H9 (cell line): Measurements from ENCODE around the gene RBFOX1. TPM values are rescaled to one million over a fixed set of nuclear protein-coding genes. Genes with fewer than 3 reads are reported as not detected.

ENCODE experiments used
- DNase-seq: peaks from one replicate; pipeline ENCODE4 v3.0.0-alpha.2; 2017
- H2AFZ ChIP-seq: one replicate; pipeline ENCODE4 v1.6.1; 2013; ENCODE audit warnings: mild to moderate bottlenecking, low read length, control low read depth, moderate library complexity
- H2AK5ac ChIP-seq: 2 replicates; pipeline ENCODE4 v1.6.1; 2013; ENCODE audit warnings: low read length, control low read depth, mixed read lengths; ENCODE audit not compliant: insufficient read length
- H2BK120ac ChIP-seq: one replicate; pipeline ENCODE4 v1.6.1; 2013; ENCODE audit warnings: low read depth, mild to moderate bottlenecking, low read length, control low read depth, inconsistent platforms; ENCODE audit not compliant: poor library complexity, severe bottlenecking
- H2BK12ac ChIP-seq: 2 replicates; pipeline ENCODE4 v1.6.1; 2013; ENCODE audit warnings: low read length, control low read depth, mixed read lengths, low read depth; ENCODE audit not compliant: insufficient read length
- H2BK15ac ChIP-seq: 2 replicates; pipeline ENCODE4 v1.6.1; 2013; ENCODE audit warnings: low read depth, low read length, control low read depth
- H2BK20ac ChIP-seq: one replicate; pipeline ENCODE4 v1.6.1; 2013; ENCODE audit warnings: low read depth, mild to moderate bottlenecking, low read length, control low read depth, inconsistent platforms; ENCODE audit not compliant: poor library complexity, severe bottlenecking
- H2BK5ac ChIP-seq: 2 replicates; pipeline ENCODE4 v1.6.1; 2013; ENCODE audit warnings: low read length, control low read depth, mixed read lengths; ENCODE audit not compliant: insufficient read length
- H3K14ac ChIP-seq: 2 replicates; pipeline ENCODE4 v1.6.1; 2013; ENCODE audit warnings: low read length, control low read depth; ENCODE audit not compliant: insufficient read depth
- H3K18ac ChIP-seq: 2 replicates; pipeline ENCODE4 v1.6.1; 2013; ENCODE audit warnings: low read depth, mild to moderate bottlenecking, mixed read lengths, low read length, control low read depth; ENCODE audit not compliant: insufficient read length
- H3K23ac ChIP-seq: 2 replicates; pipeline ENCODE4 v1.6.1; 2013; ENCODE audit warnings: low read length, control low read depth, mixed read lengths, low read depth; ENCODE audit not compliant: insufficient read length
- H3K23me2 ChIP-seq: 2 replicates; pipeline ENCODE4 v1.6.1; 2013; ENCODE audit warnings: low read depth, mild to moderate bottlenecking, mixed read lengths, low read length, control low read depth; ENCODE audit not compliant: insufficient read length, poor library complexity, severe bottlenecking
- H3K27ac ChIP-seq: 2 replicates; pipeline ENCODE4 v1.5.1; 2013; ENCODE audit warnings: low read length, control low read depth, mixed read lengths, low read depth; ENCODE audit not compliant: insufficient read length
- H3K27me3 ChIP-seq: 2 replicates; pipeline ENCODE4 v1.6.1; 2013; ENCODE audit warnings: low read length, control low read depth, inconsistent platforms; ENCODE audit not compliant: insufficient read depth
- H3K4ac ChIP-seq: 2 replicates; pipeline ENCODE4 v1.6.1; 2013; ENCODE audit warnings: low read depth, mild to moderate bottlenecking, control low read depth, inconsistent platforms, low read length, moderate library complexity
- H3K4me1 ChIP-seq: 2 replicates; pipeline ENCODE4 v1.6.1; 2013; ENCODE audit warnings: low read length, control low read depth, inconsistent platforms; ENCODE audit not compliant: insufficient read depth
- H3K4me2 ChIP-seq: 2 replicates; pipeline ENCODE4 v1.6.1; 2013; ENCODE audit warnings: low read length, control low read depth, mixed read lengths; ENCODE audit not compliant: insufficient read length, insufficient read depth
- H3K56ac ChIP-seq: 2 replicates; pipeline ENCODE4 v1.6.1; 2013; ENCODE audit warnings: low read depth, mild to moderate bottlenecking, mixed read lengths, low read length, control low read depth; ENCODE audit not compliant: insufficient read length
- H3K79me1 ChIP-seq: 2 replicates; pipeline ENCODE4 v1.6.1; 2013; ENCODE audit warnings: low read depth, mild to moderate bottlenecking, moderate library complexity, low read length, control low read depth, inconsistent platforms; ENCODE audit not compliant: insufficient read depth, poor library complexity, severe bottlenecking
- H3K79me2 ChIP-seq: 2 replicates; pipeline ENCODE4 v1.6.1; 2013; ENCODE audit warnings: low read length, control low read depth, inconsistent platforms; ENCODE audit not compliant: insufficient read depth
- H3K9ac ChIP-seq: 2 replicates; pipeline ENCODE4 v1.6.1; 2013; ENCODE audit warnings: low read length, control low read depth, mixed read lengths; ENCODE audit not compliant: insufficient read length; ENCODE audit errors: extremely low read depth
- H3K9me3 ChIP-seq: one replicate; pipeline ENCODE4 v1.6.1; 2013; ENCODE audit warnings: low read depth, low read length, inconsistent platforms; ENCODE audit not compliant: control insufficient read depth
- H3T11ph ChIP-seq: one replicate; pipeline ENCODE4 v1.6.1; 2013; ENCODE audit warnings: mild to moderate bottlenecking, low read length, control low read depth, inconsistent platforms
- H4K20me1 ChIP-seq: one replicate; pipeline ENCODE4 v1.6.1; 2013; ENCODE audit not compliant: control insufficient read depth, insufficient read length, insufficient read depth
- H4K5ac ChIP-seq: 2 replicates; pipeline ENCODE4 v1.6.1; 2013; ENCODE audit warnings: low read depth, mild to moderate bottlenecking, mixed read lengths, low read length, control low read depth; ENCODE audit not compliant: insufficient read length
- H4K8ac ChIP-seq: replicated peaks from 2 replicates; pipeline ENCODE4 v1.6.1; 2013; ENCODE audit warnings: low read length, control low read depth, mixed read lengths, low read depth; ENCODE audit not compliant: insufficient read length
- H4K91ac ChIP-seq: 2 replicates; pipeline ENCODE4 v1.6.1; 2013; ENCODE audit warnings: low read depth, mild to moderate bottlenecking, moderate library complexity, mixed read lengths, low read length, control low read depth; ENCODE audit not compliant: insufficient read length
- H3K27ac Mint-ChIP-seq, 3 experiments: 2 replicates in 2 of 3; 3 replicates in 1 of 3; pipeline ENCODE4 v1.8.0; 2020 to 2021; ENCODE audit warnings: mixed read lengths in 3 of 3, mild to moderate bottlenecking in 1 of 3, moderate library complexity in 1 of 3
- H3K27me3 Mint-ChIP-seq: 2 replicates; pipeline ENCODE4 v1.8.0; 2021; ENCODE audit warnings: low read depth, mild to moderate bottlenecking, moderate library complexity, mixed read lengths
- H3K36me3 Mint-ChIP-seq, 3 experiments: 2 replicates in 2 of 3; 3 replicates in 1 of 3; pipeline ENCODE4 v1.8.0; 2020 to 2021; ENCODE audit warnings: low read depth in 3 of 3, mixed read lengths in 3 of 3; ENCODE audit not compliant: insufficient read depth in 1 of 3
- H3K4me1 Mint-ChIP-seq, 2 experiments: 2 replicates each; pipeline ENCODE4 v1.8.0; 2020; ENCODE audit warnings: mixed read lengths in 2 of 2
- H3K4me3 Mint-ChIP-seq, 2 experiments: 2 replicates in 1 of 2; 3 replicates in 1 of 2; pipeline ENCODE4 v1.8.0; 2020 to 2021; ENCODE audit warnings: mild to moderate bottlenecking in 2 of 2, mixed read lengths in 2 of 2, moderate library complexity in 1 of 2
- H3K9me3 Mint-ChIP-seq, 2 experiments: 2 replicates in 1 of 2; 3 replicates in 1 of 2; pipeline ENCODE4 v1.8.0; 2020; ENCODE audit warnings: mild to moderate bottlenecking in 2 of 2, mixed read lengths in 2 of 2, moderate library complexity in 1 of 2
- WGBS: extraction: QIAGEN DNeasy Blood & Tissue Kit; methylation state at CpG from one replicate; pipeline ENCODE4 v1.1.7; 2013; ENCODE audit warnings: missing lambda C conversion rate, low lambda C conversion rate, mixed read lengths; ENCODE audit not compliant: insufficient read length; ENCODE audit errors: extremely low coverage; 5-methylcytosine and 5-hydroxymethylcytosine counted together
- total RNA-seq: library from RNA; stranded (reverse); gene quantifications from 2 replicates; pipeline ENCODE4 v1.2.1, GENCODE V29; 2021
- TF ChIP-seq, protein P1 (sequence below): fragments of 200-600 bp; sonication (generic); conservative IDR thresholded peaks from 3 replicates; pipeline ENCODE4 v1.8.0; 2021; ENCODE audit warnings: antibody characterized with exemption, mild to moderate bottlenecking

The RBFOX1 gene
- total RNA-seq, 1 experiment from 2014 or later, result 2.0 TPM

DNA sequence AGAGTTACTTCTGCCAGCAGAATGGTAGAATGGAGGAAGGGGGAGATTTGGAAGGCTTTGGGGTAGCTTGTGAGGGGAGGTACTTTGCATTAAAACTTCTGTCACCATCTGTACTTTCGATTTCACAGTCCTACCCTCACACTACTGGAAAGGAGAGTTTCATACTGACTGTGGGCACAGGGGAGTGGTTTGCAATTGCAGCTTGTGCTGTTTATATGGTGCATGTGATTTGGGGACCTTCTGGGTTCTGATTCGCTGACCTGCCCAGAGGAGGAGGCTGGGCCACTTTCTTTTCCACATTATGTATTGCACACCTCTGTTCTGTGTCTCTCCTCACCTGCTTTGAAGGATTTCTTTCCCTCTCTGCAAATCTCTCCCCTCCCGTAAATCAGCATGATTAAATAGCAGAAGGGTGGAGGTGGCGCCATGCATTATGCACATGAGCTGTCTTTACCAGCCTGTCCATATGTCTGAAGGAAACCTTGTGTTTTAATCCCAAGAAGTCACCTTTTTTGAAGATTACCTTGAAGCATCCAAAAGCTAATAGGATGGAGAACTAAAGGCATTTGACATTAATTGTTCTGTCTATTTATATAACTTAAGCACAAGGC lies 90.9 kb downstream of the RBFOX1 start:
- Histone ChIP-seq H3K9me3 (no peaks in the 10 kb centered on the region), H3T11ph (no peak overlapping the region), H2BK5ac (no peak overlapping the region), H3K23ac (no peak overlapping the region), H3K4ac (no peak overlapping the region), H4K20me1 (no peaks in the 10 kb centered on the region), H2BK15ac (no peak overlapping the region), H3K4me1 (peaks cover 3% of the 10 kb centered on the region; the same call in 1 of the 2 replicates), H3K18ac (no peak overlapping the region), H4K8ac (no peak overlapping the region), H3K4me2 (no peak overlapping the region), H3K79me2 (no peaks in the 10 kb centered on the region), H3K23me2 (no peaks in the 10 kb centered on the region), H2BK120ac (no peak overlapping the region), H4K91ac (no peak overlapping the region), H3K9ac (no peak overlapping the region), H3K27ac (no peak overlapping the region), H3K14ac (no peak overlapping the region), H3K27me3 (no peaks in the 10 kb centered on the region), H3K79me1 (no peaks in the 10 kb centered on the region), H2BK12ac (no peak overlapping the region), H2AK5ac (no peak overlapping the region), H2AFZ (no peak overlapping the region), H3K56ac (no peak overlapping the region), H4K5ac (no peak overlapping the region), H2BK20ac (no peak overlapping the region)
- Mint-ChIP-seq H3K4me1 (peaks cover 14% of the 10 kb centered on the region in 2 experiments), H3K9me3 (peaks cover 0 to 5% of the 10 kb centered on the region in 2 experiments; a peak in 1 of 5 replicates), H3K4me3 (no peak overlapping the region), H3K27ac (no peak overlapping the region), H3K27me3 (no peaks in the 10 kb centered on the region; the same call in 1 of the 2 replicates), H3K36me3 (no peaks in the 10 kb centered on the region)
- WGBS, result no CpG with 5 or more reads among the region's 4 CpGs
- TF ChIP-seq, protein P1, sequence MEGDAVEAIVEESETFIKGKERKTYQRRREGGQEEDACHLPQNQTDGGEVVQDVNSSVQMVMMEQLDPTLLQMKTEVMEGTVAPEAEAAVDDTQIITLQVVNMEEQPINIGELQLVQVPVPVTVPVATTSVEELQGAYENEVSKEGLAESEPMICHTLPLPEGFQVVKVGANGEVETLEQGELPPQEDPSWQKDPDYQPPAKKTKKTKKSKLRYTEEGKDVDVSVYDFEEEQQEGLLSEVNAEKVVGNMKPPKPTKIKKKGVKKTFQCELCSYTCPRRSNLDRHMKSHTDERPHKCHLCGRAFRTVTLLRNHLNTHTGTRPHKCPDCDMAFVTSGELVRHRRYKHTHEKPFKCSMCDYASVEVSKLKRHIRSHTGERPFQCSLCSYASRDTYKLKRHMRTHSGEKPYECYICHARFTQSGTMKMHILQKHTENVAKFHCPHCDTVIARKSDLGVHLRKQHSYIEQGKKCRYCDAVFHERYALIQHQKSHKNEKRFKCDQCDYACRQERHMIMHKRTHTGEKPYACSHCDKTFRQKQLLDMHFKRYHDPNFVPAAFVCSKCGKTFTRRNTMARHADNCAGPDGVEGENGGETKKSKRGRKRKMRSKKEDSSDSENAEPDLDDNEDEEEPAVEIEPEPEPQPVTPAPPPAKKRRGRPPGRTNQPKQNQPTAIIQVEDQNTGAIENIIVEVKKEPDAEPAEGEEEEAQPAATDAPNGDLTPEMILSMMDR, result no peak
- no peak for DNase-seq
